Measurements from ENCODE around the gene GPC3.
A peak's percentile ranks its signal among the peaks of the same experiment; 100 is the strongest.

The GPC3 gene

DNA sequence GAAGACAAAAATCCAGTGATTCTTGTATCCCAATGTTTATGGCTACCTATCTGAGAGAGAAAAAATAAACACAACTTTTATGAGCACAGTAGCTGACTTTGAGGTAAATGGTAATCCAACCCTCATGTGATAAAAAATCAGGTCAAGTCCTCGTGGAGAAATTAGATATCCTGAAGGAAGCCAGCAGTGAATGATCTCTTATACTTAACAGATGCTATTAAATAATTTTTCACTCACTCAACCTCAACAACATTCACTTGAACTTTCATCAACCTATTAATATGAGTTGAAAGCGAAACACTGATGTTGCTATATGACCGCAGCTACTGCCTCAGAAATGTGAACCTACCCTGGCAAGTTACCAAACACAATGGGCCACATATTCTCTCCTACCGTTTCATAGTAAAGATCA is 105.4 kb downstream of the GPC3 start:
- peak; percentile 3 for DNase-seq

- no peak for DNase-seq
These were observed 106.7 kb downstream of the GPC3 start for GRCh38 chrX:133878710-133879109.

DNA sequence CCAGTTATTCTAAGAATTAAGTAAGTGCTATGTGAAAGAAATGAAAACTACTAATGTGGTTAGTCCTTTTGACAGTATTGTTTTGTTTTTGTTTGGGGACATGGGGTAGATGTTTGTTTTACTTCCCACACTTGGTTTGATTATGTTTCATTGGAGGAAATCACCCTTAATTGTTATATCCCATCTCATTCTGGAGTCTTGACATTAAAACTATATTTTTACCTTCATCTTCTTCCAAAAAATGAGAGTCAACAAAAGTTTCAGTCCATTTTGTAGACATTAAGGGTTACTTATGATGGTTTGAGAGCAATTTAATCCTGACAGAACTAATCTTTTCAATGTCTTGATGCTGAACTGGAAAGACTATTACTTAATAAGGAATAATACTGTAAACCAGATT is 108.7 kb downstream of the GPC3 start:
- no peak for DNase-seq

- DNase-seq = no peak
These were observed 116.1 kb downstream of the GPC3 start for GRCh38 chrX:133869270-133869669.

- no peak for DNase-seq
These were observed 116.7 kb downstream of the GPC3 start for GRCh38 chrX:133868682-133869081.

GRCh38 chrX:133868250-133868649 is 117.1 kb downstream of the GPC3 start:
- no peak for DNase-seq

DNA sequence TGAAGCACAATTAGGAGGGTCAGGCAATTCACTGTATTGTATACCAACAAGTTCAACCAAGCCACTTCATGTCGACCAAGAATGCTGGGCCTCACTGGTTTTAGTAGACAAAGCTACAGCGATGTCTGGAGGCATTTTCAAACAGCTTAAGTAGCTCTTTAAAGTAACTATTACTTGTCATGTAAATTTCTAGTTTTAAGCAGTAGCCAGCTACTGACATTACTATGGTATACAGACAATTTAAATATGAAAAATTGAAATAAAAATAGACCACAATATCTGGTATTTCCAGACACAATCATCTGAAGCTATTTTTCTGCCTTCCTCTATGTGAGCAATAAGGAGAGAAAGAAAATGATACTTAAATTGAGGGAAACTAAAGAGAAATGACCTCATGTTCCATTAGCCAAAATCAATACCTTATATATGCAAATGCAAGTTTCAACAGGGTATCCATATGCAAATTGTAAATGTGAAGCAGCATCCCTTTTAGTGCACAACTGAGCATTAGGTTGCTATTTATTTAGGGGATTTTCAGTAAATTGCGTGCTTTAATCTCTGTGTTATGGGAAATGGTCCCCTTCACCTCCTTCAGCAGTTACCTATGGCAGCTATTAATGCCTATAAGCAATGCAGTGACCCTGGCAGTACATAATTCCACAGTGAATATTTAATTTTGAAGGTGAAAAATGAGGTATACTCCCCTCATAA is 119.5 kb downstream of the GPC3 start:
- no peak for DNase-seq

DNA sequence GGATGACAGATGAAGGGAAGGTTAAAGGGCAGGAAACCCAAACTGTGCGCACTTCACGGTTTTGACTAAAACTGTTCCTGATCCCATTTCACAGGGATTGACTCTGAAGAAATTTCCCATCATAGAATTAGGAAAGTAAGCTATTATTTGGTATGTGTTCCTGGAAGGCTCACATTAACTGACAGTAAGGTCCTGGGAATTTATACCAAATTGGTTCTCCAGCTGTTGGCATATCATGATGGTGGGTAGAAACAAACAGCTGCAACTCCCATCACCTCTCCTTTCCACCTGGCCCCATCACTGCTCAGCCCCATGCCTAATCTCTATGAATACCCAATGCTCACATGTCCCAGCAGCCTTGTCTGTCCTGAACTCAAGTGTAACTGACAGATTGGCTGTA is 121.2 kb downstream of the GPC3 start:
- DNase-seq = no peak

DNA sequence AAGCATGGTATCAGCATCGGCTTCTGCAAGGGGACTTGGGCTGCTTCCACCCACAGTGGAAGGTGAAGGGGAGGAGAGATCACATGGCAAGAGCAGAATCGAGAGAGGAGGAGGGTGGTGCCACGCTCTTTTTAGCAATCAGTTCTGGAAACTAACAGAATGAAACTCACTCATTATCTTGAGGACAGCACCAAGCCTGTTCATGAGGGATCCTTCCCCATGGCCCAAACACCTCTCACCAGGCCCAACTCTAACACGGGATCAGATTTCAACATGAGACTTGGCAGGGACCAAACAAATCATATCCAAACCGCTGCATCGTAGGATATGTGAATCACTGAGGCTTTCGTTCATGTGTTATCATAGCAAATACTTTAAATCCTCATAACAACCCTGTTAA is 125.5 kb downstream of the GPC3 start:
- DNase-seq = no peak

DNA sequence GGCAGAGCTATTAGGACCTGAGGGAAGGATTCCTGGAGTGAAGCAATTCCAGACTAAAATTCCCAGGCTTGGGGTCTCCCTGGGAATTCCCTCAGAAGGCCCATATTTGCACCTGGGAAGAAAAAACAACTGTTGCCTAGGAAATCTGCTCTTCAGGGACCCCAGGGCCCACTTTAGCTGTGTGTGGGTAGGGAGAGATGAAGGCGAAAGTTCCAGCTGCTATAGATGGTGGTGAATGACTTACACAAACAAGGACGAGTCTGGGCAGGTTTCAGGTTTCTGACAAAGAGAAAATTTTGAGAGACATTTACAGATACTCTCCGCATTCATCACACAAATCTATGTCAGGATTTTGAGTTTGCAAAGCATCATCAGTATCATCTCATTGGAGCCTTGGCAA is 126.1 kb downstream of the GPC3 start:
- DNase-seq = no peak

- no peak for DNase-seq
These were observed 127.6 kb downstream of the GPC3 start for GRCh38 chrX:133857640-133858269.

GRCh38 chrX:133856819-133857218 is 128.6 kb downstream of the GPC3 start:
- no peak for DNase-seq

GRCh38 chrX:133854290-133854689 is 131.1 kb downstream of the GPC3 start:
- DNase-seq = no peak

GRCh38 chrX:133852837-133853356 is 132.5 kb downstream of the GPC3 start:
- DNase-seq = no peak

DNA sequence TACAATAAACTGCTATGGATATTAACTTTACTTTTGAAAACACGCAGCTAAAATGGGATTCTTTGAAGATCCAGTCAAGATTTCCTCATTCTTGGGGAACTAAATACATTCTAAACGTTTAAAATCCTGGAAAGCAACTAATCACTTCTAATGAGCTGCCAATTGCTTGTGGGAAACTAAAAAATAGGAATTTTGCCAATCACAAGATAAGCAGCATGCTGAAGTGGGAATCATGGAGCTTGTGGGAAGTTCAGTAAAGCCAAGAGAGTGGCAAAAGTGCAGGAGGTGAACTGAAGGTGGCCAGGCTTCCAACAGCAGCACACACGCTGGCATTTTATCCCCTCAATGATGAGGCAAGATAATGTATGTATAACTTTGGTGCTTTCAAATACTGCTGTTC is 133.0 kb downstream of the GPC3 start:
- no peak for DNase-seq

DNA sequence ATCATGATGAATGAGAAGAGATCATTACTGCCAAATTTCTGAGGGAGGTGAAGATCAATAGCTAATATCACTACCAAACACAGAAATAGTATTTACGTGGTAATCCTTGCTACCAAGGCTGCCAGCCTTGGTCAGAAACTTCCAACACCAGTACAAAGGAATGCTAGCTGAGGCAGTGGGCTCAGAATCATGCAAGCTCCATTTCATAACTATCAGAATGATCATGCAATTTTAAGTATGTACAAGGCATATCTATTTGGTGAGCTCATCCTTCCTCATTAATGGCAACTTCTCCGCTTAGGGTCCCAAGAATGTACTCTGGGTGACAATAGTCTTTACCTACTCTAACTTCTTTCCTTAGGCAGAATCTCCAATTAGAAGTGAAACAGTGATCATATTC is 135.0 kb downstream of the GPC3 start:
- no peak for DNase-seq

DNA sequence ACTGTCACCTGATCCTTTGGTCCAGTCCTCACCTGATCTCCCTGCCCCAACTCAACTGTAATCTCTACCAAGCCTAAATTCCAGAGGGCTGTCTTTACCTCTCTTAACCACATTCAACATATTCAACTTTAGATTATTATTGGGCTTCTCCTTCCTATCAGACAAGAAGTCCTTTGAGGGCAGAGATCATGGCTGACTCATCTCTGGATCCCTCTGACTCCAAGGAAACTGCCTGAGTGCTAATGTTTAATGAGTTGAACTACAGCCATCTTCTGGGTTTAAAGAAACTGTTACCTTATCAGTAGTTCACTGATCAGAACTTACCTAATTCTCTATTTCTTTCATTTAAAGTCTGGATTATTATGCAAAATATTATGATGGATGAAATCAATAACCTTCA is 135.7 kb downstream of the GPC3 start:
- DNase-seq = no peak

DNA sequence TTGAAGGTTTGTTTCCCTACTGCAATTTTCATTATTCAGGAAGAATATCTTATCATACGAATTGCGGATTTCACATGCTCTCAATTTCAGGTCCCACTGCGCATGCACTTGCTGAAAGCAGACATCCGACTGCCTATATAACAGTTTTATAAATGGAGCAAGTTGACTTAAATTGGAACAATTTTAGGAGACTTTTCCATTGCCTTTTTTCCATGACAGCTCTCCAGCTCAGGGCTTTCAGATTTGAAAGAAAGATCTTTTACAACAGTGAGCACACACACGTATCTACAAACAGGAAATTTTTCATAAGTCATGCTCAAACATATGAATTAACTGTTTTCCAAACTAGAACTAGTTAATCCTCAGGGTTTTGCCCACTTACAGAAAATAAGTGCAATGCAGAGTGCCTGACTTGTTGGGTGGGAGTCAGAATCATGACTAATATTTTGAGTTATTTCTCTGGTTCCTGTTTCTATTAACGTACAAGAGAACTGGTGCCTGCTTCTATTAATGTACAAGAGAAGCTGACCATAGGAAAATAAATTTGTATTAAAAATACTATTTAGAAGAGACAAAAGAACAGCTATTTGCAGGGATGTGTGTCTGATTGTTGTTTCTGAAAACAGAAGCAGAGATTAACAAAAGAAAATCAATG is 137.9 kb downstream of the GPC3 start:
- DNase-seq = no peak

GRCh38 chrX:133846311-133846710 is 139.1 kb downstream of the GPC3 start:
- no peak for DNase-seq

DNA sequence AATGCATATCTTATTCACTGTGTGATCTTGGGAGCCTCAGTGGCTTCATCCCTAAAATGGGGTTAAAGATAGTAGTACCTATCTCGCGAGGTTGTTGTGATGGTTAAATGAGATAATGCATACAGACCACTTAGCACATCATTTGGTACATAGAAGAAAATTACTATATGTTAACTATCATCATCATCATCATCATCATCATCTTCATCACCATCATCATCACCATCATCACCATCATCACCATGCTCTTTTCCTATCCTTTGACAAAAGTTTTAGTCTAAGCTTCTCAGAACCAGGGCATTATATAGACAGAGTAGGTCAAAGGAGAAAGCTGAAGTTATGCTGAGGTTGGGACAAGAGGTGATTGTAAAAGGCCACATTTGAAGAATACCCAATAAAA is 145.0 kb downstream of the GPC3 start:
- DNase-seq = no peak

DNA sequence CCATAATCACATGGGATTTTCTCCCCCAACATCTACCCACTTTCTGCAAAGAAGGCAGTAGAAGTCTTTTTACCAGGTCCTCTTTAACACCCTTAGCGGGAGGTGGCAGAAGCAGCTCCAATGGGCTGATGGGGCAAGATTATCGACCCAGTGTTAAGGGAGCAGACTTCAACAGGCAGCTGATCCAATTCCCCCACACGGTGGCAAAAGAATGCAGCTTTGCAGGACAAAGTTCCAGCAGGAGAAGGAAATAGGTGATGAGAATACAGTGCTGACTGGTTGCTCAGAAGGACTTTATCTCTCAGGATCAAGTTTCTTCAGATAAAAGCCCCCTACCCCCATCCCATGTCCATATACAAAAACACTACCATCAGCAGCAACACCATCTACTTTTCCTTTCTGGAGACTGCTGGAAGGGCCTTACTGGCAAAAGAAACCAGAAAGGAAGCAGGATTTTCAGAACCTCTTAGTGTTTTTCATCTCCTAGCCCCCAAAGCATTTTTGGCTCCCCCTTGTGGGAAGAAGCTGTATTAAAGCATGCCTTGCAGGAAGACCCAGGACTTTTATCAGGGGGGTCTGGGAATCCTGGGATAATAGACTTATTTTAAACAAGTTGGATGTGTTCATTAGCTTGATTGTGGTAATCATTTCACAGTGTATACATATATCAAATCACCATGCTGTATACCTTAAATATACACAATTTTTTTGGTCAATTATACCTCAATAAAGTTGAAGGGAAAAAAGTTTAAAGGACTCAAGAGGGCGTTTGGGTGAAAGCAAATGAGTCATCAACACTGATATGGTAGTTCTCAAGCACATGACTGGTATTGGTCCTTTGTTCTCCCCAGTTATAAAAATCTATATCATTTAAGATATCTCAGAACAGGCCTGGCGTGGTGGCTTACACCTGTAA is 146.4 kb downstream of the GPC3 start:
- DNase-seq = peak; percentile 33

DNA sequence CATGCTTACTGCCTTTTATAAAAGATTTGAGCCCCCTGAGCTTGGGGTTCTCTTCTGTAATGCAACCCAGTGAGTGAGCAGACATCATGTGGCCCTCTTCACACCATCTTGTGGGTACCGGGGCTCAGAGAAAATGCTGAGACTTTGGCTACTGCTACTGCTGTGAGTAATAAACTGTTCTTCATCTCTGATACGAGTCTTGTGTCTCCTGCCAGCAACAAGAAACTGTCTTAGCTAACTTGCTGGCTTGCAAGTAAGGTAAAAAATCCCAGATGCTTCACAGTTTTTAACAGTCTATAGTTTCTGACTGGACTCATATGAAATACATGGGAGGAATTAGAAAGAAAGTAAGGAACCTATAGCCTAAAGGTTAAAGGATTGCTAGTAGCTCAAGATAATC is 148.3 kb downstream of the GPC3 start:
- no peak for DNase-seq

DNA sequence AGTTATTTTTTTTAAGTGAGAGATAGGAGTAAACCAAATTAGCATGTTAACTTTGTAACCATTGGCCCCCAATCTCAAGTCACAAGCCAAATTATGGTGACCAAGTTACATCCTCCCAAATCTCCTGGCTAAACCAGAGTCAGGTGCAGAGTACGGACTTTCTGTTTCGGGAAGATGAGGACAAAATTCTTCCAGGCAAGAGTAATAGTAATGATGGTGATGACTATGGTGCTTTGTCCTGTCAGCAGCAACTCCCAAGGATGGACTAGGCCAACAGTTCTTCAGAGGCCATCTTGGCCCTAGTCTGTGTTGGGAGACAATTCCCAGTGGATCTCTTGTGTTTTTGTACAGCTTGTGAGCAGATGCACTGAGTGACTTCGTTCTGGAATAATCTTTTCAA is 148.8 kb downstream of the GPC3 start:
- no peak for DNase-seq

All from RPMI8226 (cell line).